GM13977 (cell line): Measurements from ENCODE around the gene GABBR1.

ENCODE experiments used
- DNase-seq: peaks from one replicate; pipeline ENCODE4 v3.0.0; 2012; ENCODE audit warnings: low spot score
- CTCF ChIP-seq: IDR thresholded peaks from 2 replicates; pipeline ENCODE4 v1.5.1; 2012; ENCODE audit warnings: mild to moderate bottlenecking, control low read depth; ENCODE audit not compliant: insufficient read depth; ENCODE audit errors: extremely low read depth, missing control alignments
- in situ Hi-C: fragments of 300-500 bp; cut with MboI; formaldehyde crosslinking; loops from one replicate; pipeline ENCODE4 v1.12.0; 2022; ENCODE audit warnings: low sequenced_read_pairs, low pct_unique_long_range_greater_than_20kb, mixed read lengths, inconsistent platforms; ENCODE audit not compliant: unreplicated experiment

GABBR1 gene

GRCh38 chr6:29553268-29554057 lies 79.5 kb downstream of the GABBR1 start:
- in situ Hi-C loops: no loop called here
- no peak for TF ChIP-seq CTCF
- DNase-seq: peak; percentile 49

GRCh38 chr6:29552512-29553051 lies 80.4 kb downstream of the GABBR1 start:
- in situ Hi-C loops: no loop called here
- peak; percentile 88 for DNase-seq
- no peak for TF ChIP-seq CTCF

GRCh38 chr6:29547573-29547972 lies 85.4 kb downstream of the GABBR1 start:
- DNase-seq: no peak
- in situ Hi-C loops: no loop called here

GRCh38 chr6:29537714-29538403 lies 95.1 kb downstream of the GABBR1 start:
- no peak for TF ChIP-seq CTCF
- in situ Hi-C loops: no loop called here
- no peak for DNase-seq

More at GRCh38 chr6:29547573-29547972, 85.4 kb downstream of the GABBR1 start:
- no peak for TF ChIP-seq CTCF

- no peak for DNase-seq
- no peak for TF ChIP-seq CTCF
- in situ Hi-C loops: no loop called here
Observed at GRCh38 chr6:29532320-29532951, 100.5 kb downstream of the GABBR1 start.

- DNase-seq: peak; percentile 36
- TF ChIP-seq CTCF: no peak
- in situ Hi-C loops: no loop called here
Observed at GRCh38 chr6:29531668-29532067, 101.3 kb downstream of the GABBR1 start.
